ENCODE data around the gene APLP2. TPM values are rescaled to one million over a fixed set of nuclear protein-coding genes. Genes with fewer than 3 reads are reported as not detected.

The APLP2 gene
- total and polyA plus RNA-seq, 2 experiments from 2014 or later: 322 to 362 TPM

DNA sequence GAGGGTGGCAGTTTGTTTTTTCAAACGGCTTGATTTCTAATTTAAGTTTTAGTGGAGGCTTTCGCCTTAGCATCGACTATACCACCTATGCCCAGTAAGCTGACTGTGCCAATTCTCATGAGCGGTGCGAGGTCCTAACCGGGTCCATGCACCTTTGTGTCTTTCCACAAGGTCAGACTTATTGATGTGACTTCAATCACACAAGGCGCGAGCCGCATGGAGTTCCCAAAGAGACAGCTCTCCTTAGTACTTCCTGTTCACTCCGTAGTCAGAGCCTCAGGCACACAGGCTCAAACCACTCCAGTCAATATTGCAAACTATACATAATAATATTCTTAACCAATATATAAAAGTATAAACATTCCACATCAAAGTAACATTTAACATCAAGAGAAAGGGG lies 108.1 kb downstream of the APLP2 start:
- Histone ChIP-seq H3K27ac (ENCODE audit: low read depth) (no peak overlapping the region), H4K20me1 (replicated peaks; ENCODE audit: insufficient read depth) (no peaks in the 10 kb centered on the region), H3K27me3 (ENCODE audit: insufficient read depth) (no peaks in the 10 kb centered on the region), H3K36me3 (ENCODE audit: insufficient read depth) (no peaks in the 10 kb centered on the region), H3F3A (replicated peaks; ENCODE audit: low read depth) (no peaks in the 10 kb centered on the region), H3K79me2 (replicated peaks; ENCODE audit: insufficient read depth) (no peaks in the 10 kb centered on the region), H3K9me2 (ENCODE audit: insufficient read depth) (no peaks in the 10 kb centered on the region), H3K4me1 (ENCODE audit: insufficient read depth) (no peaks in the 10 kb centered on the region; the same call in 1 of the 2 replicates), H2AFZ (no peak overlapping the region), H3K4me2 (no peak overlapping the region), H3K4me3 (no peak overlapping the region)
- peaks cover 5% of the 10 kb centered on the region; the same call in 1 of the 3 replicates for H3K36me3 Mint-ChIP-seq (ENCODE audit: low read depth)
- ATAC-seq (no peak), DNase-seq (ENCODE audit: low spot score) (no peak)
- peaks cover 6% of the 10 kb centered on the region; the same call in 1 of the 3 replicates for H3K9me3 Mint-ChIP-seq
- peaks cover 12% of the 10 kb centered on the region for H3K27me3 Mint-ChIP-seq (ENCODE audit: insufficient read depth, low read depth, poor library complexity)
- no peak for TF ChIP-seq STAT1 (IDR thresholded peaks at IDR 0.05; ENCODE audit: unreplicated experiment)
- TF ChIP-seq CTCF (conservative IDR thresholded peaks at IDR 0.05; ENCODE audit: low read depth in 2 of 2): no peak
- TF ChIP-seq, protein P1, sequence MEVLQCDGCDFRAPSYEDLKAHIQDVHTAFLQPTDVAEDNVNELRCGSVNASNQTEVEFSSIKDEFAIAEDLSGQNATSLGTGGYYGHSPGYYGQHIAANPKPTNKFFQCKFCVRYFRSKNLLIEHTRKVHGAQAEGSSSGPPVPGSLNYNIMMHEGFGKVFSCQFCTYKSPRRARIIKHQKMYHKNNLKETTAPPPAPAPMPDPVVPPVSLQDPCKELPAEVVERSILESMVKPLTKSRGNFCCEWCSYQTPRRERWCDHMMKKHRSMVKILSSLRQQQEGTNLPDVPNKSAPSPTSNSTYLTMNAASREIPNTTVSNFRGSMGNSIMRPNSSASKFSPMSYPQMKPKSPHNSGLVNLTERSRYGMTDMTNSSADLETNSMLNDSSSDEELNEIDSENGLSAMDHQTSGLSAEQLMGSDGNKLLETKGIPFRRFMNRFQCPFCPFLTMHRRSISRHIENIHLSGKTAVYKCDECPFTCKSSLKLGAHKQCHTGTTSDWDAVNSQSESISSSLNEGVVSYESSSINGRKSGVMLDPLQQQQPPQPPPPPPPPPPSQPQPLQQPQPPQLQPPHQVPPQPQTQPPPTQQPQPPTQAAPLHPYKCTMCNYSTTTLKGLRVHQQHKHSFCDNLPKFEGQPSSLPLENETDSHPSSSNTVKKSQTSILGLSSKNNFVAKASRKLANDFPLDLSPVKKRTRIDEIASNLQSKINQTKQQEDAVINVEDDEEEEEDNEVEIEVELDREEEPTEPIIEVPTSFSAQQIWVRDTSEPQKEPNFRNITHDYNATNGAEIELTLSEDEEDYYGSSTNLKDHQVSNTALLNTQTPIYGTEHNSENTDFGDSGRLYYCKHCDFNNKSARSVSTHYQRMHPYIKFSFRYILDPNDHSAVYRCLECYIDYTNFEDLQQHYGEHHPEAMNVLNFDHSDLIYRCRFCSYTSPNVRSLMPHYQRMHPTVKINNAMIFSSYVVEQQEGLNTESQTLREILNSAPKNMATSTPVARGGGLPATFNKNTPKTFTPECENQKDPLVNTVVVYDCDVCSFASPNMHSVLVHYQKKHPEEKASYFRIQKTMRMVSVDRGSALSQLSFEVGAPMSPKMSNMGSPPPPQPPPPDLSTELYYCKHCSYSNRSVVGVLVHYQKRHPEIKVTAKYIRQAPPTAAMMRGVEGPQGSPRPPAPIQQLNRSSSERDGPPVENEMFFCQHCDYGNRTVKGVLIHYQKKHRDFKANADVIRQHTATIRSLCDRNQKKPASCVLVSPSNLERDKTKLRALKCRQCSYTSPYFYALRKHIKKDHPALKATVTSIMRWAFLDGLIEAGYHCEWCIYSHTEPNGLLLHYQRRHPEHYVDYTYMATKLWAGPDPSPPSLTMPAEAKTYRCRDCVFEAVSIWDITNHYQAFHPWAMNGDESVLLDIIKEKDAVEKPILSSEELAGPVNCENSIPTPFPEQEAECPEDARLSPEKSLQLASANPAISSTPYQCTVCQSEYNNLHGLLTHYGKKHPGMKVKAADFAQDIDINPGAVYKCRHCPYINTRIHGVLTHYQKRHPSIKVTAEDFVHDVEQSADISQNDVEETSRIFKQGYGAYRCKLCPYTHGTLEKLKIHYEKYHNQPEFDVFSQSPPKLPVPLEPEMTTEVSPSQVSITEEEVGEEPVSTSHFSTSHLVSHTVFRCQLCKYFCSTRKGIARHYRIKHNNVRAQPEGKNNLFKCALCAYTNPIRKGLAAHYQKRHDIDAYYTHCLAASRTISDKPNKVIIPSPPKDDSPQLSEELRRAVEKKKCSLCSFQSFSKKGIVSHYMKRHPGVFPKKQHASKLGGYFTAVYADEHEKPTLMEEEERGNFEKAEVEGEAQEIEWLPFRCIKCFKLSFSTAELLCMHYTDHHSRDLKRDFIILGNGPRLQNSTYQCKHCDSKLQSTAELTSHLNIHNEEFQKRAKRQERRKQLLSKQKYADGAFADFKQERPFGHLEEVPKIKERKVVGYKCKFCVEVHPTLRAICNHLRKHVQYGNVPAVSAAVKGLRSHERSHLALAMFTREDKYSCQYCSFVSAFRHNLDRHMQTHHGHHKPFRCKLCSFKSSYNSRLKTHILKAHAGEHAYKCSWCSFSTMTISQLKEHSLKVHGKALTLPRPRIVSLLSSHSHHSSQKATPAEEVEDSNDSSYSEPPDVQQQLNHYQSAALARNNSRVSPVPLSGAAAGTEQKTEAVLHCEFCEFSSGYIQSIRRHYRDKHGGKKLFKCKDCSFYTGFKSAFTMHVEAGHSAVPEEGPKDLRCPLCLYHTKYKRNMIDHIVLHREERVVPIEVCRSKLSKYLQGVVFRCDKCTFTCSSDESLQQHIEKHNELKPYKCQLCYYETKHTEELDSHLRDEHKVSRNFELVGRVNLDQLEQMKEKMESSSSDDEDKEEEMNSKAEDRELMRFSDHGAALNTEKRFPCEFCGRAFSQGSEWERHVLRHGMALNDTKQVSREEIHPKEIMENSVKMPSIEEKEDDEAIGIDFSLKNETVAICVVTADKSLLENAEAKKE (CRISPR knock-in tag; IDR thresholded peaks at IDR 0.05): no peak
- TF ChIP-seq POLR2AphosphoS5 (IDR thresholded peaks at IDR 0.05; ENCODE audit: low read depth): no peak
- no peak for TF ChIP-seq ZNF114 (CRISPR knock-in tag; IDR thresholded peaks at IDR 0.05)
- no peak for TF ChIP-seq CREB1 (CRISPR knock-in tag; IDR thresholded peaks at IDR 0.05; ENCODE audit: low read depth)
- TF ChIP-seq NANOG (IDR thresholded peaks at IDR 0.05; ENCODE audit: borderline replicate concordance): no peak
- TF ChIP-seq, protein P2, sequence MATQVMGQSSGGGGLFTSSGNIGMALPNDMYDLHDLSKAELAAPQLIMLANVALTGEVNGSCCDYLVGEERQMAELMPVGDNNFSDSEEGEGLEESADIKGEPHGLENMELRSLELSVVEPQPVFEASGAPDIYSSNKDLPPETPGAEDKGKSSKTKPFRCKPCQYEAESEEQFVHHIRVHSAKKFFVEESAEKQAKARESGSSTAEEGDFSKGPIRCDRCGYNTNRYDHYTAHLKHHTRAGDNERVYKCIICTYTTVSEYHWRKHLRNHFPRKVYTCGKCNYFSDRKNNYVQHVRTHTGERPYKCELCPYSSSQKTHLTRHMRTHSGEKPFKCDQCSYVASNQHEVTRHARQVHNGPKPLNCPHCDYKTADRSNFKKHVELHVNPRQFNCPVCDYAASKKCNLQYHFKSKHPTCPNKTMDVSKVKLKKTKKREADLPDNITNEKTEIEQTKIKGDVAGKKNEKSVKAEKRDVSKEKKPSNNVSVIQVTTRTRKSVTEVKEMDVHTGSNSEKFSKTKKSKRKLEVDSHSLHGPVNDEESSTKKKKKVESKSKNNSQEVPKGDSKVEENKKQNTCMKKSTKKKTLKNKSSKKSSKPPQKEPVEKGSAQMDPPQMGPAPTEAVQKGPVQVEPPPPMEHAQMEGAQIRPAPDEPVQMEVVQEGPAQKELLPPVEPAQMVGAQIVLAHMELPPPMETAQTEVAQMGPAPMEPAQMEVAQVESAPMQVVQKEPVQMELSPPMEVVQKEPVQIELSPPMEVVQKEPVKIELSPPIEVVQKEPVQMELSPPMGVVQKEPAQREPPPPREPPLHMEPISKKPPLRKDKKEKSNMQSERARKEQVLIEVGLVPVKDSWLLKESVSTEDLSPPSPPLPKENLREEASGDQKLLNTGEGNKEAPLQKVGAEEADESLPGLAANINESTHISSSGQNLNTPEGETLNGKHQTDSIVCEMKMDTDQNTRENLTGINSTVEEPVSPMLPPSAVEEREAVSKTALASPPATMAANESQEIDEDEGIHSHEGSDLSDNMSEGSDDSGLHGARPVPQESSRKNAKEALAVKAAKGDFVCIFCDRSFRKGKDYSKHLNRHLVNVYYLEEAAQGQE (IDR thresholded peaks at IDR 0.05; ENCODE audit: unreplicated experiment): no peak
- TF ChIP-seq ETS1 (IDR thresholded peaks at IDR 0.05): no peak
- no peak for TF ChIP-seq EZH2phosphoT487 (IDR thresholded peaks at IDR 0.05; ENCODE audit: unreplicated experiment)
- TF ChIP-seq EZH2 (IDR thresholded peaks at IDR 0.05; ENCODE audit: low read depth, unreplicated experiment): no peak
- TF ChIP-seq JUNB (IDR thresholded peaks at IDR 0.05; ENCODE audit: unreplicated experiment): no peak
- no peak for TF ChIP-seq ZNF331 (CRISPR knock-in tag; IDR thresholded peaks at IDR 0.05; ENCODE audit: low read depth)
- H3K27ac Mint-ChIP-seq: no peak overlapping the region
- H3K4me3 Mint-ChIP-seq: no peak overlapping the region
- peaks cover 8% of the 10 kb centered on the region; the same call in 2 of the 3 replicates for H3K4me1 Mint-ChIP-seq

Measured in GM23338 (cell line).